HEK293 (cell line): Measurements from ENCODE around the gene HOXC11.

Experiments
- CTCF ChIP-seq: fragments of 450-650 bp; formaldehyde crosslinking; IDR thresholded peaks from 2 replicates; pipeline ENCODE4 v1.5.1; 2016; ENCODE audit warnings: missing biosample characterization, missing genetic modification characterization
- MYNN ChIP-seq: fragments of 450-650 bp; formaldehyde crosslinking; IDR thresholded peaks from 2 replicates; pipeline ENCODE4 v1.5.1; 2016; ENCODE audit warnings: missing biosample characterization, missing genetic modification characterization, borderline replicate concordance
- PRDM1 ChIP-seq: fragments of 450-650 bp; formaldehyde crosslinking; IDR thresholded peaks from 2 replicates; pipeline ENCODE4; 2016; ENCODE audit warnings: missing biosample characterization, missing genetic modification characterization
- TCF7L2 ChIP-seq: IDR thresholded peaks from 2 replicates; pipeline ENCODE4 v1.6.1; 2011; ENCODE audit warnings: low read depth, mild to moderate bottlenecking, inconsistent platforms, low read length, moderate library complexity, borderline replicate concordance
- ZBTB10 ChIP-seq: fragments of 450-650 bp; formaldehyde crosslinking; IDR thresholded peaks from 2 replicates; pipeline ENCODE4 v1.5.1; 2016; ENCODE audit warnings: missing biosample characterization, missing genetic modification characterization
- ZBTB26 ChIP-seq: fragments of 450-650 bp; formaldehyde crosslinking; optimal IDR thresholded peaks from 2 replicates; pipeline ENCODE3; 2016; ENCODE audit warnings: missing biosample characterization, mild to moderate bottlenecking, missing genetic modification characterization
- ZBTB7A ChIP-seq: fragments of 450-650 bp; formaldehyde crosslinking; IDR thresholded peaks from 2 replicates; pipeline ENCODE4 v1.5.1; 2016; ENCODE audit warnings: low read depth, missing biosample characterization, missing genetic modification characterization
- ZNF10 ChIP-seq: fragments of 450-650 bp; formaldehyde crosslinking; IDR thresholded peaks from 2 replicates; pipeline ENCODE4 v1.5.1; 2017; ENCODE audit warnings: missing biosample characterization, missing genetic modification characterization
- ZNF174 ChIP-seq: fragments of 450-650 bp; formaldehyde crosslinking; IDR thresholded peaks from 2 replicates; pipeline ENCODE4 v1.5.0; 2017; ENCODE audit warnings: missing biosample characterization, mild to moderate bottlenecking, missing genetic modification characterization
- ZNF488 ChIP-seq: fragments of 450-650 bp; formaldehyde crosslinking; IDR thresholded peaks from 2 replicates; pipeline ENCODE4 v1.5.1; 2016; ENCODE audit warnings: missing biosample characterization, missing genetic modification characterization

- no peak; the same call in 1 of the 2 replicates for TF ChIP-seq ZBTB7A (tag by site-specific recombination)
- TF ChIP-seq CTCF (tag by site-specific recombination), result no peak
- no peak for TF ChIP-seq ZNF174 (tag by site-specific recombination)
- peak; percentile 14; the same call in 1 of the 2 replicates for TF ChIP-seq ZNF10 (tag by site-specific recombination)
- no peak for TF ChIP-seq MYNN (tag by site-specific recombination)
- peak; percentile 42 for TF ChIP-seq ZBTB10 (tag by site-specific recombination)
- TF ChIP-seq PRDM1, result 0 out of 2 replicates have a peak, but pooled peaks have one; percentile 6
- no peak for TF ChIP-seq ZNF488
- TF ChIP-seq TCF7L2, result no peak
- peak; percentile 56 for TF ChIP-seq ZBTB26 (tag by site-specific recombination)
These were observed 24.5 kb downstream of the HOXC11 start for GRCh38 chr12:53997204-53998109.
